Fibroblast of the aortic adventitia (primary cell): ENCODE measurements around the gene SLC22A17. TPM values are rescaled to one million over a fixed set of nuclear protein-coding genes. Genes with fewer than 3 reads are reported as not detected.
A peak's percentile ranks its signal among the peaks of the same experiment; 100 is the strongest.

Source experiments
- DNase-seq: peaks from one replicate; pipeline ENCODE4 v3.0.0-alpha.2; 2010; ENCODE audit warnings: low read depth
- H3K4me3 ChIP-seq: 2 replicates; pipeline ENCODE4 v1.5.1; 2011; ENCODE audit warnings: low read depth, mild to moderate bottlenecking, control low read depth, low read length, moderate library complexity
- CTCF ChIP-seq: IDR thresholded peaks from 2 replicates; pipeline ENCODE4 v1.5.1; 2011; ENCODE audit warnings: mild to moderate bottlenecking, low read length, control low read depth, inconsistent platforms; ENCODE audit not compliant: insufficient read depth
- total RNA-seq: library from RNA; depleted of rRNA; stranded (reverse); fragments of >200 nt; gene quantifications from 2 replicates; pipeline ENCODE4 v1.2.3, GENCODE V29; 2012; ENCODE audit warnings: low replicate concordance

SLC22A17 gene
- total RNA-seq, 1 donor = 13.4 TPM

DNA sequence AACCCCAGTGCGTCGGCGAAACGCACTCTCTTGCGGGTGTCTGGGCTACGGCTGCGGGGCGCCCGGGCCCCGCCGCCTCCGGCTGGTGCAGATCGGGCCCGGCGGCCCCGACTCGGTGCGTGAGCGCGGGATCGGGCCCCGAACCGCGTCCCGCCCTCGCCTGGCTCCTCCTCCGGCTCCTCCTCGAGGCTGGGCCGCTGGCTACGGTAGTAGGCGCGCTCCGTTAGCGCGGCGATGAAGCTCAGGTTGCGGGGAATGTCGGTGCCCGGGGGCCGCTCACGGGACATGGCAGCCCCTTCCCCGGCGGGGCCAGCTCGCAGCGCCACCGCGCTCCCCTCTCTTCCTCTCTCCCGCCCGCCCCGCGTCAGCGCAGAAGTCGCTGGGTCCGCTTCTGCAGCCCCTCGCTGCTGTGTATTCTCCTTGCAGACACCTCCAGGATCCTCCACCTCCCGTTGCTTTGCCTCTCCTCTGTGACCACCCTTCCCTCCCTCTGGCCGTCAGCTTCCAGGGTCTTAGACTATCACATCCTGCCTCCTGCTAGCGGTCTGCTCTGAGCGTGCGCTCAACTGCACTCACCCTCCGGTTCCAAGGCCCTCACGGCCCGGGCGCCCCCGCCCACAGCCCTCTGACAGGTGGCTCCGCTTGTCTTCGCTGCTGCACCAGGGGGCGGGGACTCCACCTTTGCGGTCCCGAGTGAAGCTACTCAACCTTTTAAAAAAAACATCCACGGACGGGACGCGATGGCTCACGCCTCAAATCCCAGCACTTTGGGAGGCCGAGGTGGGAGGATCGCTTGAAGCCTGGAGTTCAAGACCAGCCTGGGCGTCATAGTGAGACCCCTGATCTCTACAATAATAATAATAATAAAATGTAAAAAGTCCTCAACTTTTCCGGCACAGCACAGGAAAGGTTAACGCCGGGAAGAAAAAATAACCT is 50.1 kb downstream of the SLC22A17 start, which contains the start of gene PPP1R3E:
Gene PPP1R3E, minus strand, starts transcription at position 570 of the 936 bp plus-strand sequence. Its CDS starts 283 bp downstream, at position 287.
- TF ChIP-seq CTCF = no peak
- DNase-seq = peak; percentile 34

GRCh38 chr14:23301969-23302289 is 50.8 kb downstream of the SLC22A17 start:
- H3K4me3 ChIP-seq = peak overlapping the region; percentile 78
- no peak for TF ChIP-seq CTCF
- DNase-seq = no peak

More for the DNA sequence above, 50.1 kb downstream of the SLC22A17 start, which contains the start of gene PPP1R3E:
- H3K4me3 ChIP-seq = peak within 1 kb of the TSS; percentile 78

DNA sequence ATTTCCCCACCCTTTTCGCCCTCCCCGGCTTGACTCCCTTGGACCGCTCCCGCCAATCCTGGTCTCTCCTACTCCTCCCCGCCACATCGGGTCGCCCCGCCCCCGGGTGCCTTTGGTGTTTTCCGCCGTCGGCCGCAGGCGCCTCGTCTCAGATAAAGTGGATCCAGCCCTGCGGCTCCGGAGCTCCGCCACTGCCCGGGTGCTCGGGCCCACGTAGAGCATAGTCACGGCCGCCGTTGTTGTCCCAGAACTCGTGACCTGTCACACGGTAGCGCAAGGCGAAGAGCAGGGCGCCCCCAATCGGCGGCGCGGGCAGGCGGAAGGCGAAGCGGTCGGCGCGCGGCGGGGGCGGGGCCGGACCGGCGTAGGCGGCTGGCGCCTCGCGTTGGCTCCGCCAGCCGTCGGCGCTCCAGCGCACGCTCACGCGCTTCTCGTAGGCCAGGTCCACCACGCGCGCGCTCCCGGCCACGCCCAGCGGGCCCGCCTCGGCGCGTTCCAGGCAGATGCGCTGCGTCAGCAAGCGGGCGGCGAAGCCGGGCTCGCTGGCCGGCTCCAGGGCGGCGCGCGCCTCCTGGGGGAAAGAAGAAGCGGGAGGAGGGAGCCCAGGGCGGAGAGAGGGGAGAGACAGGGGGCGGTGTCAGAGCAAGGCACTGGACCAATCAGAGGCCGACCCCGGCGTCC is 51.3 kb downstream of the SLC22A17 start:
- peak overlapping the region; percentile 95 for H3K4me3 ChIP-seq
- peak; percentile 97 for DNase-seq
- TF ChIP-seq CTCF = peak; percentile 65

DNA sequence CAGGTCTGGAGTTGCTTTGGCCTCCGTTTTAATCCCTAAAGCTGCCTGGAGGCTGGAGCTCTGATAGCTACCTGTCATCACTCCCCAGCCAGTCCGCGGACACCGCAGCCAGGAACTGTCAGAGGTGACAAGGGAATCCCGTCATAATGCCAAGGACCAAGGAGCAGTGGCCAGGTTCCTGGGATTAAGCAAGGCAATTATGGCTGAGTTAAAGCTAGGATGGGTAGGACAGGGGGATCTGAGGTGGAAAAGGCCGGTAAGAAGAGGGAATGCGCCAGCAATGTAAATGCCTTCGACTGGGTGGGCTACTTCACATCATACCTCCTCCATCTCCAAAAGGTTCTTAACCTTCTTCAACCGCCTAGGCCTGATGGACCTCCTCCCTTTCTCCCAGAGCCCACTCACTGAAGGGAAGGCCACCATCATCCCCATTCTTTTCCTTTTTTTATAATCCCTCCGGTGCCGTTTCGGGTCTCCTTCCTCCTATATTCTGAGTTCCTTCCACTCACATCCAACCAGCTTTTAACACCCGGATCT is 51.9 kb downstream of the SLC22A17 start:
- no peak for TF ChIP-seq CTCF
- peak overlapping the region; percentile 95 for H3K4me3 ChIP-seq
- no peak for DNase-seq

DNA sequence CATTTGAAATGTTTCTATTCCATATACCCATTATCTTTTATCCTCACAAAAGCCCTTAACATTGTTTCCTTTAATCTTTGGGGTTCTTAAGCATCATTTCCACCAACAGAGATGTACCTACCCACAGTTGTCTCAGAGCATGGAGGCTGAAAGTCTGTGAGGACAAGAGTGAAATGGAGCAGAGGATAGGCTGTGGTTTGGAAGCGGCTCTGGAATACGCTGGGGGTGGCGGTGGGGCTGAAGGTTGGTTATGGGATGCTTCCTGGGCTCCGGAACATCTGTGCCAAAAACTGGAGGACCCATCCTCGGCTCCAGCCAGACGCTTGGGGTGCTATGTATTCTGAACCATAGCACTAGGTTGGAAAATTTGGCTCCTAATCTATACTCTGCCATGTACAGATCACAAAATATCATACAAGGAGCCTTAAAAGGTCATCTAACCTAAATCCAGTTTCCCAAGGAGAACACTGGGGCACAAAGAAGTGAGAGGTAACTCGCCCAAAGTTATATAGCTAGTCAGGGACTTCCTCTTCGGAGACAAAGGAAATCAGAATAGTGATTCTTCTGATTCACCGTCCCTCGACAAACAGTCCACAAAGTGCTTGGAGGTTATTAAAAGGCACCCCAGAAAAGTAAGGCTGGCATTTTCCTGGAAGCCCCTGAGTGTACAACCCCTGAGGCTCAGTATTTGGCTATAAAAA is 52.6 kb downstream of the SLC22A17 start:
- DNase-seq = no peak
- H3K4me3 ChIP-seq = peak overlapping the region; percentile 95

More for the DNA sequence above, 52.6 kb downstream of the SLC22A17 start:
- TF ChIP-seq CTCF = no peak
